SK-N-SH treated with all-trans-retinoic acid at 6 μM for 48 hours (cell line): ENCODE results near the gene KLC1.

Experiments used
- BACH2 ChIP-seq: fragments of 250-450 bp; sonication (Bioruptor Pico); IDR thresholded peaks from 2 replicates; pipeline ENCODE4 v1.9.0; 2021; ENCODE audit warnings: mild to moderate bottlenecking, borderline replicate concordance
- PPARA ChIP-seq: fragments of 250-450 bp; sonication (Bioruptor Pico); IDR thresholded peaks from 2 replicates; pipeline ENCODE4 v1.5.0; 2020; ENCODE audit warnings: mild to moderate bottlenecking, borderline replicate concordance
- ZC3H10 ChIP-seq: fragments of 250-450 bp; sonication (Bioruptor Pico); IDR thresholded peaks from 2 replicates; pipeline ENCODE4 v1.5.1; 2021; ENCODE audit warnings: mild to moderate bottlenecking, moderate library complexity

DNA sequence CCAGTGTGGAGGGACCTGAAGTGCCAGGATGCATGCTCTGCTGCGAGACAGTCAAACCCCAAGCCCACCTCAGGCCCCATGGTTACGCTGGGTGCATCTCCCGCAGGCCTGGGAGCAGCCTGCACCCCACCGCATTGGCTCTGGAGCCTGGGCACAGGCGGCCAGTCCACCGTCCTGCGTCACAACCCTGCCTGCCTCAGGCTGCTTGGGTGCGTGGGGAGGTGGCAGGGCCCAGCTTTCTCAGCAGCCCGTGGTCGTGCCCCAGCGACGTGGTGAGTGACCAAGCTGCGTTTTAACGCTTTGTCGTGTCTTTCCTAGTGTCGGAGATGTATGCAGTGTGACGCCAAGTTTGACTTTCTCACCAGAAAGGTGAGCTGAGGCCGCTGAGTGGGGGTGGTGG is 97.5 kb downstream of the KLC1 start:
- no peak for TF ChIP-seq ZC3H10 (CRISPR knock-in tag)
- no peak for TF ChIP-seq BACH2 (CRISPR knock-in tag)
- no peak for TF ChIP-seq PPARA
